Measurements from ENCODE around the gene TCF20. TPM values are rescaled to one million over a fixed set of nuclear protein-coding genes. Genes with fewer than 3 reads are reported as not detected.
A peak's percentile ranks its signal among the peaks of the same experiment; 100 is the strongest.

The TCF20 gene
- total RNA-seq, 4 donors from 2014 or later = 47.6 to 82.4 (median 68.7) TPM

DNA sequence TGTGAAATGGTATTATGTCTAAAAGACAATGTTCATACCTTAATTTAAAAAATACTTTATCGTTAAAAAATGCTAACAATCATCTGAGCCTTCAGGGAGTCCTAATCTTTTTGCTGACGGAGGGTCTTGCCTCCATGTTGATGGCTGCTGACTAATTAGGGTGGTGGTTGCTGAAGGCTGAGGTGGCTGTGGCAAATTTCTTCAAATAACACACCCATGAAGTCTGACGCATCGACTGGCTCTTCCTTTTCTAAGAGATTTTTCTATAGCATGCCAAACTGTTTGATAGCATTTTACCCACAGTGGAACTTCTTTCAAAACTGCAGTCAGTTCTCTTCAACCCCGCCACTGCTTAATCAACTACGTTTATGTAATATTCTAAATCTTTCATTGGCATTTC lies 33.6 kb downstream of the TCF20 start:
- Histone ChIP-seq H3K27ac (no peak overlapping the region), H3K9me3 (no peaks in the 10 kb centered on the region), H3K36me3 (no peaks in the 10 kb centered on the region), H3K4me3 (replicated peaks in 1 of 3) (no peak overlapping the region), H3K27me3 (no peaks in the 10 kb centered on the region), H3K4me1 (peaks cover 0 to 4% of the 10 kb centered on the region in 2 donors)
- intact Hi-C loops (cut with DNase I) = no loop called here
- no peak for TF ChIP-seq POLR2A (IDR thresholded peaks at IDR 0.05)
- TF ChIP-seq, protein P1, sequence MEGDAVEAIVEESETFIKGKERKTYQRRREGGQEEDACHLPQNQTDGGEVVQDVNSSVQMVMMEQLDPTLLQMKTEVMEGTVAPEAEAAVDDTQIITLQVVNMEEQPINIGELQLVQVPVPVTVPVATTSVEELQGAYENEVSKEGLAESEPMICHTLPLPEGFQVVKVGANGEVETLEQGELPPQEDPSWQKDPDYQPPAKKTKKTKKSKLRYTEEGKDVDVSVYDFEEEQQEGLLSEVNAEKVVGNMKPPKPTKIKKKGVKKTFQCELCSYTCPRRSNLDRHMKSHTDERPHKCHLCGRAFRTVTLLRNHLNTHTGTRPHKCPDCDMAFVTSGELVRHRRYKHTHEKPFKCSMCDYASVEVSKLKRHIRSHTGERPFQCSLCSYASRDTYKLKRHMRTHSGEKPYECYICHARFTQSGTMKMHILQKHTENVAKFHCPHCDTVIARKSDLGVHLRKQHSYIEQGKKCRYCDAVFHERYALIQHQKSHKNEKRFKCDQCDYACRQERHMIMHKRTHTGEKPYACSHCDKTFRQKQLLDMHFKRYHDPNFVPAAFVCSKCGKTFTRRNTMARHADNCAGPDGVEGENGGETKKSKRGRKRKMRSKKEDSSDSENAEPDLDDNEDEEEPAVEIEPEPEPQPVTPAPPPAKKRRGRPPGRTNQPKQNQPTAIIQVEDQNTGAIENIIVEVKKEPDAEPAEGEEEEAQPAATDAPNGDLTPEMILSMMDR (IDR thresholded peaks at IDR 0.05) = no peak
- DNase-seq = no peak
- WGBS, 2 donors = 94% methylated on average over 6 of the region's 6 CpGs

DNA sequence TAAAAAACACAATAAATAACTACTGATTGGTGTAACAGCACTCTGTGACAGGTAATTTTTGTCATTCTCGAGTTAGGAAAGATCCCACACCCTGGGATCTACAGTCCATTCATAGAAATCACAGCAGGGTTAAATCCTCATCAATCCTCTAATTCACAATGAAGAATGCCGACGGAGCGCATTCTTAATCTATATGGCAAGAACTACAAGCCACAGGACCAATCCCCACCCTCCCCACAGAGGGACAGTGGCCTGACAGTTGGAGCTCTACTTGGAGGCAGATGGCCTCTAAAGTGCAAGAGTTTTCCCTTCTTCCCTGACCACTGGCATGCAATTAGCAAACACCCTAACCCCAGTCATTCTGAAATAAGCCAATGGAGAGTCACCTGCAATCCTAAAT lies 34.2 kb downstream of the TCF20 start:
- Histone ChIP-seq H3K4me3 (replicated peaks in 1 of 3) (no peak overlapping the region), H3K27me3 (no peaks in the 10 kb centered on the region), H3K4me1 (peaks cover 0 to 4% of the 10 kb centered on the region in 2 donors), H3K27ac (no peak overlapping the region), H3K9me3 (no peaks in the 10 kb centered on the region), H3K36me3 (no peaks in the 10 kb centered on the region)
- TF ChIP-seq, protein P1 (IDR thresholded peaks at IDR 0.05) = no peak
- no peak for TF ChIP-seq POLR2A (IDR thresholded peaks at IDR 0.05)
- intact Hi-C loops (cut with DNase I) = no loop called here
- 93 to 98% methylated on average over 4 of the region's 4 CpGs for WGBS, 2 donors
- DNase-seq = no peak

DNA sequence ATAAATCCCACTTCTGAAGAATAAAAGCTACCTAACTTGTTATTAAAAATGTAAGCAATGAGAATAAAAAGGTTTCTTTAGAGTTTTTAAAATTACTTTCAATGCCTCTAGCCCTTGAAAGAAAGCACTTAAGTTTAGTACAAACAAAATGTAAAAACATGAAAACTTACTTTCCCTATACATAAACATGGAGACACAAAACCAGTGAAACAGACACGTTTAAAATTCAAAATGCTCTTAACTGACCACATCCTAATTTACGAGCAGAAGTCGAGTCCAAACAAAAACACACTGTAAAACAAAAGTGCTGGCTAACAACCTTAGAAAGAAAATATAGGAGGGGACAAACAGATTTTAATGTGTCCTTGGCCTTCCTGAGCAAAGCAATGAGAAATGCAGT lies 36.6 kb downstream of the TCF20 start:
- no peak for DNase-seq
- Histone ChIP-seq H3K4me3 (replicated peaks in 1 of 3) (no peak overlapping the region), H3K9me3 (no peaks in the 10 kb centered on the region), H3K4me1 (peaks cover 15 to 17% of the 10 kb centered on the region in 2 donors), H3K36me3 (no peaks in the 10 kb centered on the region), H3K27ac (no peak overlapping the region), H3K27me3 (no peaks in the 10 kb centered on the region)
- TF ChIP-seq, protein P1 (IDR thresholded peaks at IDR 0.05) = no peak
- WGBS, 2 donors = 60 to 64% methylated on average over 3 of the region's 3 CpGs
- intact Hi-C loops (cut with DNase I) = no loop called here

DNA sequence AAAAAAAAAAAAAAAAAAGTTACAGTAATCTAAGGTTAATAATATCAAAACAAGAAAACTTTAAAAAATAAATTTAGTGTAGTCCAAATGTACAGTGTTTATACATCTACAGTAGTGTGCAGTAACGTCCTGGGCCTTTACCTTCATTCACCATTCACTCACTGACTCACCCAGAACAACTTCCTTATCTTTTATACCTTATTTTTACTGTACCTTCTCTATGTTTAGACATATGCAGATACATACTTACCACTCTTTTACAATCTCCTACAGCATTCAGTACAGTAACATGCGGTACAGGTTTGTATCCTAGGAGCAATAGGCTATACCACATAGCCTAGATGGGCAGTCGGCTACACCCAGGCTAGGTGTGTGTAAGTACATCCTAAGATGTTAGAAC lies 38.5 kb downstream of the TCF20 start:
- no peak for DNase-seq
- no peaks in the 10 kb centered on the region for H3K9me3 ChIP-seq
- H3K27me3 ChIP-seq = no peaks in the 10 kb centered on the region
- H3K4me1 ChIP-seq = peaks cover 21 to 36% of the 10 kb centered on the region in 2 donors
- intact Hi-C loops (cut with DNase I) = no loop called here
- WGBS, 2 donors = 92 to 97% methylated on average over 3 of the region's 3 CpGs
- no peaks in the 10 kb centered on the region for H3K36me3 ChIP-seq
- TF ChIP-seq, protein P1 (IDR thresholded peaks at IDR 0.05) = no peak
- no peak for TF ChIP-seq POLR2A (IDR thresholded peaks at IDR 0.05)
- no peak overlapping the region for H3K27ac ChIP-seq
- no peak overlapping the region for H3K4me3 ChIP-seq (replicated peaks in 1 of 3)

DNA sequence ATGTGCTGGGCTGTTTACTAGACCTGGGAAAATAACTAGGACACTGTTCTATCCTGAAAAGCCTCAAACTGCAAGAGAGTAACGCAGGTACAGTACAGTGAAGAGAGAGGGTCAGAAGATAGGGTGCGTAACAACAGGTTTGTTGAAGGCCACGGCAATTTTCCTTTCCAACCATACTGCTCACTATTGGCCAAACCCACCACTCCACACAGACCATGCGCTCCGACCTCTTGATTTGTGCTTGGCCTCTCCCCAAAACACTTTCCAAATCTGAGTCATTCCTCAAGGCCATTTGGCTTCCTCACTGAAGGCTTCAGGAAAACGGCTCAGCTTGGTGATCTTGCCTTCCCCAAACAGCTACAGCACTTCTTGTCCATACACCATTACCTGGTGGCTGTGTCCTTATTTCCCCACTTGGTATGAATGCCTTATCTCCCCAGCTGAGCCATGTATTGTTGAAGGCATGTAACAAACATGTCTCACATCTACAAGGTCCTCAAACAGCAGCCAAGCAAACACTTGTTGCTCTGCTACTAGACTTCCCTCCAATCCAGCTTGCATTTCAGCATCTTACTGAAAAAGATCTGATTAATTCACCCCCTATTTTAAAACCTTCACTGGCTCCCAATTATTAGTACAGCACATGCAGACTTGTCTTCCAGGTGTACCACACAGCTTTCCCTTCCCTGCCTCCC lies 40.9 kb downstream of the TCF20 start:
- TF ChIP-seq, protein P1 (IDR thresholded peaks at IDR 0.05) = no peak
- no peak for TF ChIP-seq POLR2A (IDR thresholded peaks at IDR 0.05)
- WGBS, 2 donors = 36 to 53% methylated on average over 6 of the region's 6 CpGs
- Histone ChIP-seq H3K4me1 (peaks cover 21 to 36% of the 10 kb centered on the region in 2 donors), H3K27ac (no peak overlapping the region), H3K4me3 (replicated peaks in 1 of 3) (no peak overlapping the region), H3K27me3 (no peaks in the 10 kb centered on the region), H3K9me3 (no peaks in the 10 kb centered on the region), H3K36me3 (no peaks in the 10 kb centered on the region)
- peak; percentile 53 to 57 for DNase-seq
- intact Hi-C loops (cut with DNase I) = no loop called here
